NCI-H2107 treated with DMSO at 0.1 percent for 48 hours (cell line): ENCODE data around the gene RPL3.

Experiments
- DNase-seq: peaks from one replicate; lab custom pipeline; 2025; ENCODE audit not compliant: unreplicated experiment; lab: John Stamatoyannopoulos, UW

Gene RPL3

DNA sequence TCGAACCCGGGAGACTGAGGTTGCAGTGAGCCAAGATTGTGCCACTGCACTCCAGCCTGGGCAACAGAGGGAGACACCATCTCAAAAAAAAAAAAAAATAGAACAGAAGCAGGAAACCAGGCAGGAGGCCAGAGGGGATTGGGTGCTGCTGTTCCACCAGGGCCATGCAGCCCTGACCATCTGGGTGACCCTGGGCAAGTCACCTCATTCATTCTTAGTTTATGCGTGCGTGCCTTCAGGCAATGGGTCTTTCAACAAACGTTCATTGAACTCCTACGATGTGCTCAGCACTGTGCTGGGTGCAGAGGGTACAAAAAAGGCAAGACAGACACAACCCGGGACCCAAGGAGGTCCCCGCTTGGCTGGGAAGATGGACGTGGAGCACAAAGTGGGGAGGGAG lies 18.3 kb downstream of the RPL3 start:
- DNase-seq = no peak

DNA sequence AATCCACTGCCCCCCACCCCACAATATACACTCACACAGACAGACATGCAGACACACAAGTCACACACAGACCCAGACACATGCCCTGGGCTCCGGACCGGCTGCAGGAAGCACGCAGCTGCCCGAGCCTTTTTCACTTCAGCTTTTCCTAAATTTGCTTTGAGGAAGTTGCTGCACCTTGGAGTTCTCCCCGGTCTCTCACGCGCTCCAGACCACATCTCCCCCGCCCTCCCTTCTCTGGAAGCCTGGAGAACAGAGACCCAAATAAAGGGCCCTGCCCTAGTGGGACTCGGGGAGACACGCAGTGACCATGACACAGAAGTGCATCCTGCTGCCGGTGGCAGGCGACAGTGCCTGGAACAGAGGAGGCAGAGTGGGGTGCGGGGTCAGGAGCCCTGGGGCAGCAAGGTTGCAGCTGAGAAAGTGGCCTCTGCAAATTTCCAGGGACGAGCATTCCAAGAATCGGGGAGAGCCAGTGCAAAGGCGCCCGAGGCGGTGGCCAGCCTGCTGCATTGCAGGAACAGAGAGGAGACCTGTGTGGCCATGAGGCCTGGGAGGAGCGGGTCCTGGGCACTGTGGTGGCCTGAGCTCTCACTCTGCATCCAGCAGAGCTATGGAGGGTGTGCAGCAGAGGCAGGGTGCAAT lies 19.1 kb downstream of the RPL3 start:
- DNase-seq = no peak

DNA sequence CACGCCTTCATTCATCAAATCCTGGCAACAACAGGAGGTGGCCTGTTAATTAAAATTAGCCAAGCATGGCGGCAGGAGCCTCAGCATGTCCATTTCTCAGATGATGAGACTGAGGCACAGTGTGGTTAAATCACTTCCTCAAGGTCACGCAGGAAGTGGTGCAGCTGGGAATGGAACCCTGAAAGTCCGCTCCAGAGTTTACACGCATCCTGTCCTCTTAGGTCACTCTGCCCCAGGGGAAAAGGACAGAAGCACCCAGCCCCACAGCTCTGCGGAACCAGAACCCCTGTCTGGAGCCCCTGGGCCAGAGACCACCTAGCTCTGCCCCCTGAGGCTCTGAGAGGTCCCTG lies 19.6 kb downstream of the RPL3 start:
- no peak for DNase-seq

DNA sequence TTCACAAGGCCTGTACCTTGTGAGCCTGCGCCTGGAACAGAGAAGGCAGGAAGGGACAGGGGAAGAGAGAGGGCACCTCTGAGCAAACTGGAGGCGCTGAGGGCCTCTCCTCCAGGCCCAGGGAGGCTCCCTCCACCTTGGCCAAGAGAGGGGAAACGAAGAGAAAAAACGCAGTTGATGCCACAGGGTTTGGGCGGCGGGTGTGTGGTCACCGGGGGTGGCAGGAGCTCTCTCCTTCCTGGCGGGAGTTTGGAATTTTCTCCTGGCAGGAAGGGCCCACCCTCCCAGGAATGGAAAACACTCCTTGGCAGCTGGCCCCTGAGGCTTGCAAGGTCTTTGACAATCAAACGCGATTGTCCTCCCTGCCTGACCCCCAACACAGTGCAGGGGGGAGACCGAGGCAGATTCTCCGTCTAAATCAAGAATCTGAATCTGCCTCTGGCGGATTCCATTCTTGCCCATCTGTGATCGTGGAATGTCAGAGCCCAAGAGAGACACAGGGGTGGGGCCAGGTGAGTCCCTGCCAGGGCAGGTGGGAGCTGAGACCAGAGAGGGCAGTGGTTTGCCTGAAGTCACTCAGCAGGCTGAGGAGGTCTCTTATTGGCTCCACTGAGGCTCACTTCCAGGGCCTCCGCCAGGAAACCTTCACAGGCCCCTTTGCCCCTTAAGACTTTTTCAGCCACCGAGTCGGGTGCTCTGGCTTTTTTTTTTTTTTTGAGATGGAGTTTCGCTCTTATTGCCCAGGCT lies 21.0 kb downstream of the RPL3 start:
- no peak for DNase-seq

DNA sequence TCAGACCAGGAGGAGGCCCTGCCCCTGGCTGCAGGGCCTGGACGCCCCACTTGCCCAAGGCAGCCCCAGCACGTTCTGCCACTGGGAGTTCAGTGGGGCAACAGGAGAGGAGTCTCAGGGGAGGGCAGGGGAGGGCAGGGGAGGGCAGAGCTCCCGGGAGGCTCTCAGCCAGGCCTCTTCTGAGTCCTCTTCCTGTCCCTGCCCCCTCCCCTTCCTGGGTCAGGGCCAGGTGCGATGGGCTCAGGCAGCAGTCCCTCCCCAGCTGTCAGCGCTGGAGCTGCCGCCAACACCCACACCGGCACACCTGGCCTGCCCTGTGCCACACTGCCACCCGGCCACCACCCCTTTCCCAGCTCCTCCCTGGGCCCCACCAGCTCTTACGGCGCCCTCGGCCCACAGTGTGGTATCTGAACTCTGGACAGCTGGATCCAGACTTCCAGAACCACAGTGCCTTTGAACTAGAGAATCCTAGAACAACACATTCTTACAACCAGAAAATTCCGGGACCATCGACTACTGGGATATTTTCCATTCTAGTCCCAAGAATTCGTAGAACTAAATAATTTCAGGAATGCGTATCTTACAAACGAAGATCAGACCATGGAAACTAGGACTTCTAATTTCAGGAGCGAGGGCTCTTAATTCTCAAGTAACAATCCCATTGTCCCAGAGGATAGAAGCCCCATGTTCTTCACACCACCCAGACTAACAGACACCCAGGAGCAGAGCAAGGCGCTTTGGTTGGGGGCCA lies 21.8 kb downstream of the RPL3 start:
- peak; percentile 28 for DNase-seq

DNA sequence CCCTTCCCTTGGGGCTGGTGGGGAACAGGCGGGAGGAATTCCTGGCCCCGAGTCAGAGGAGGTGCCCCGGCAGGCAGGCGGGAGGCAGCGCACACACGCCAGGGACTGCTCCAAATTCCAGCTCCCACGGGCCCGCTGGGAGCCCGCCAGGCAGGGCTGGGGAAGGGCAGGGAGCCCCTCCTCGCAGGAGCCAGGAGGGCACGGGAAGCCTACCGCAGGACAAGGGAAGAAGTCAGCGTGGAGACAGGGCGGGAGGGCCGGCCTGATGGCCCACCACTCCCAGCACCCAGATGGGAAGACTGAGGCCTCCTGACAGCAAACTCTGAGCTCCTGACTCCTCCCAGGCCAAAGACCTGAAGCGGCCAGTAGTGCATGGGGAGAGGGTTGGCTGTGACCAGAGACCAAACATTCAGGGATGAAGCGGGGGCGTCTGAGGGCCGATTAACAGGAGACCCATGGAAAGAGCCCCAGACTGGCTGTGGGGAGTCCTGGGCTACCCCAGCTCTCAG lies 22.4 kb downstream of the RPL3 start:
- no peak for DNase-seq

DNA sequence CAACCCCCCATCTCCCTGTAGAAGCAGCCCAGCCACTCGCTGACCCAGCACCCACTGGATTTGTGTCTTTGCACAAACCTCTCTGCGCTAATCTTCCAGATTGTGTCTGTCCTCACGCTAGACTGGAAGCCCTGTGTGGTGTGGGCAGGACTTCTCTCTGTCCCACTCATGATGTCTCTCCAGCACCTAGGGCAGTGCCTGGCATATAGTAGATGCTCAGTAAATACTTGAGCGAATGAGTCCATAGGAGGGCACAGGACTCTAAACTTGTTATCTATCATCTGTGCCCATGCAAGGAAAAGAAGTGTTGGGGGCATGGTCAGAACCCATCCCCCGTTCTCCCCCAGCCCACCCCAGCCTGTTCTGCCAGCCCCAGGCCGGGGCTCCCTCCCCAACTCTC lies 22.9 kb downstream of the RPL3 start:
- no peak for DNase-seq

DNA sequence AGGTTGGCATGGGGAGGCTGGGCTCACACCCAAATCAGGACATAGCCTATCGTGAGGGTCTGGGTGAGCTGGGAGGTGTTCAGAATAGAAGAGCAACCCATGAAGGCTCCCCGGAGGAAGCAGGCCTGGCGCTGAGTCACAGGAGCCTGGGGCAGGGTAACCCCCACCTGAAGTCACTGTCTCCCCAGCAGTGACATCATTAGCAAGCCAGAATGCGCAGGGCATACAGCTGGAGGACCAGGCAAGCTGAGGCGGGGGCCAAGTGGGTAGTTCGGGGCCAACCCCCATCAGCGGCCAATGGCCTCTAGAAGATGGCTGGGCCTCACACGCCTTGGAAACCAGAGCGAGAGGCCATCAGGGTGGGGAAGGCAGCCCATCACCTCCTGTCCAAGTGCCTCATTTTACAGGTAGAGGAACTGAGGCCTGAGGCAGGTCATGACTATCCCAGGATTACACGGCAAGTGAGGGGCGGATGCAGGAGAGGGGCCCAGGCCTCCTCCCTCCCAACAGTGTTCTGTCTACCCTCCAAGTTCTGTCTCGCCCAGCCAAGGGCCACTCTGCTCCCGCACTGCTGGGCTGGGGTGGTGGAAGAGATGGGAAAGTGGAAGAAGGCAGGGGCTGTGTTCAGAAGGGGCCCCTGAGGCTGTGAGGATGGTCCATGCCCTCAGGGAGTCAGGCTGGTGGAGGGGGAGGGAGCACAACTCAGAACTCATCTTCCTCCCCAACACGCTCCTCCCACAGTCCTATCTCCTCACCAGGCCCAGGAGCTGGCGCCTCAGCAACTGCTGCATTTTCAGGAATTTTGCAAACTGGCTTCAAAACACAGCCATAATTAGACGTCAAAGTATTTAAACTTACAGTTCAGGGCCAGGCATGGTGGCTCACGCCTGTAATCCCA lies 24.6 kb downstream of the RPL3 start:
- DNase-seq = no peak

DNA sequence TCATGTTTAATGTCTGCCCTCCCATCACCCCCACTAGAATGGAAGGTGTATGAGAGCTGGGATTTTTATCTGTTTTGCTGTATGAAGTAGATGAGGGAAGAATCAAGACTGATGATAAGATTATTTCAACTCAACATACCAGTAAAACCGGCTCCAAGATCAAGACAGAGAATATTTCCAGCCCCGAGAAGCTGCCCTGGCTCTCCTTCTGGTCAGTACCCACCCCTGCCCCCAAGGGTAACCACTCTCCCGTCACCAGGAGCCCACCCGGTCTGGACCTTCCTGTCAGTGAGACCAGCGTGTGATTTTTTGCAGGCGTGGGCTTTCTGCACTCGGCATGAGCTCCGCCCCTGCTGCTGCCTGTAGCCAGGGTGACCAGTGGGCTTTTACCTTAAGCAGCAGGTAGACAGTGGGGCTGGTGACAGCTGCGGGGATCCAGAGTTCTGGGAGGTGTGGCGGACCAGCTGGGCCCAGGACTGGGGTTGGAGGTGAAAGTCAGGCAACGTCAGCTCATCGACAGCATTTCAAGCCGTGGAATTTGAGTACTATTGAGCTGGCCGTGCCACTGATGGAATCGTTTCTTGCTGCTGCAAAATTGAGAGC lies 25.6 kb downstream of the RPL3 start:
- no peak for DNase-seq

DNA sequence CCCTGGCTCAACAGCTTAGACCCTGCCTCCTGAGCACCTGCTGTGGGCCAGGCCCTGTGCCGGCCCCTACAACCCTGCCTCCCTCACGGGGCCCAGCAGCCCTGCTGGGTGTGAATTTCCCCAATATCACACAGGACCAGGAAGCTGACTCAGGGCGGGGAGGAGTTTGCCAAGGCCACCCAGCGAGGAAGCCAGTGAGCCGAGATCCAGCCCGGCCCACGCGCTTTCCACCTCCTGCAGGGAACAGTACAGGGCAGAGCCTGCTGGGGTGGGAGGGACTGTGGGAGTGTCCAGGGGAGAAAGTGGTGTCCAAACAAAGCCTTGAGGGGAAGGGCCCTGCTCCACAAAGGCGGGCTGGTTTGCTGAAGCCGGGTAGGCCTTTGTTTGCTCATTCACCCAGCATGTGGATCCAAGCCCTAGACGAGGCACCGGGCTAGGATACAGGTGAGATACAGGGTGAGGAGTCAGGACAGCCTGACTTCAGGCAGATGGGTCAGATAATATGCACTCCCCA lies 26.8 kb downstream of the RPL3 start:
- no peak for DNase-seq

DNA sequence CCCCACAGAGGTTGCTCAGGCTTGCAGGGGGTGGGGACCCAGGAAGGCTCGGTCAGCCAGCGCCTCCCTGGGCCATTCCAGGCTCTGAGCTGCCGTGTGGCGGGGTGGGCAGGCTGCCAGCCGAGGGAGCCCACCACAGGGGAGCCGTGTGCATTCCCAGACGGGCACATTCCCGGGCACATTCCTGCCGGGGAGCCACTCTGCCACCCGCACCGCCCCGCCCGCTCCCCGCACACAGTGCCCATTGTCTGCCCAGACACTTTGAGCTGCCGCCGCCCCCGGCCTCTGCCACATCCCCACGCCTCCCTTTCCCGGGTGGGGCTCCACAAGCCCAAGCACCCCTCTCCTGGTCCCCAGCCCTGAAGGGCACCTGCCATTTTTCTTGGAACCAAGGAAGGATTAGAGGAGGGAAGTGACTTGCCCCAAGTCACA lies 27.4 kb downstream of the RPL3 start:
- no peak for DNase-seq

DNA sequence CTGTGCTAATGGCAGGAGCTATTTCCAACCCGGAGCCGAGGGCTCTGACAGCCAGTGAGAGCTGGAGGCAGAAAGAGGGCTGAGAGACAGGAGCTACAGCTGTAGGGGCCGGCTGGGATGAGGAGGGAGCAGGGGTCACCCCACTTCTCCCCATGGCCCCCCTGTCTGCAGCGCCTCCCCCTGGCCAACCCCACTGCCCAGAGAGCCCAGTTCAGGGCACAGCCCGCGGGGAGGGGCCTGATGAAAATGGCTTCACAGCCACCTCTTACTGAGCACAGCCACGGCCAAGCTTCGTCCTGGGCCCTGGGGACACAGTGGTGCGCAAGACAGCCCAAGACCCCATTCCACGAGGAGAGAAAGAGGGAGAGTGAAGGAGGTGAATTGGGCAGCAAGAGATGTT lies 27.9 kb downstream of the RPL3 start:
- no peak for DNase-seq

DNA sequence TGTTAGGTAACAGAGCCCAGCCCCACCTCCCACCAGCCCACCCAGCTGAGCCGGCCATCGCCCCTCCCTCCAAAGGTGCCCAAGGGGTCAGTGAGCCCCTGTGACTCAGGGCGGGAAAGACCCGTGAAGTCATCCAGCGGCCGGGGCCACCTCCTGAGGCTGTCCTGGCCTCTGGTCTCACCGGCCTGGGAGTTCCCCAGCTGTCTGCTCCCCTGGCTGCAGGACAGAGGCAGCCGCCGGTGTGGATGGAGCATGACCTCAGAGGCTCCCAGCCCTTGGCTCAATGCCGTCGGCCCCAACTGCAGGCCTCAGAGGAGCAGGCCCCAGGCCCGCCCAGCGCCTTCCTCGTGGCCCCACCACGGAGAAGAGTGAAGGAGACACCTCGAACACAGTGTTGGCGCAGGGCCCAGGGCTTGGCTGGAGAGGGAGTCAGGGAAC lies 28.7 kb downstream of the RPL3 start:
- no peak for DNase-seq

DNA sequence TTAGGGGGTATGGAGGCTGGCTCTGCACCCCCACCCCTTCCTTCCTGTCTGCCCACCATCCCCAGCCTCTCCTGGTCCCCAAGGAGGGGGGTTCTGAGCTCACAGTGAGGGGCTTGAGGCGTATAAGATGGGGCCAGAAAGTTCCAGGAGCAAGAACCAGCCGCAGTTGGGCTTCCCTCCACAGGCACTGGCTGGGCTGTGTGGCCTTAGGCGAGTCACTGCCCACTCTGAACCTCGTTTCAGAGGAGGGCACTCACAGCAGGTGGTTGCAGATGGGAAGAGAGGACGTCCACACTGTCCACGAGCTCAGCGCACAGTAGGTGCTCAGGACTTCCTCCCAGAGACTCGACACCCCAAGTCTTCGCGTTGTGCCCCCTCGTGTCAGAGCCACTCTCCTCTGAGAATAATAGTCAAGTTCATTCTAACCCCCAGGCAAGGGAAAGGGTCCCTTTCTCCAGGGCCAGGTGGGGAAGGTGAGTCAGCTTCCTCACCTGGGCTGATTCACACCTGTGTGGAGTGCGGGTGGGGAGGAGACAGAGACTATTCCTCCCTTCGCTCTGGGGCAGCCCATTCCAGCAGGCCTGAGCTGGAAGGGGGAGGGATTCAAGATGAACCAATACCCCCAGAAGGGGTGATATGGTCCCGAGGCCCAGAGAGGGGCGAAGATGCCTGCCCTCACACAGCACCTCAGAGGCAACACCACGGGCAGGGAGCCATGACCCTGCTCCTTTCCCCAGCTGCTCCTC lies 29.3 kb downstream of the RPL3 start:
- DNase-seq = no peak

DNA sequence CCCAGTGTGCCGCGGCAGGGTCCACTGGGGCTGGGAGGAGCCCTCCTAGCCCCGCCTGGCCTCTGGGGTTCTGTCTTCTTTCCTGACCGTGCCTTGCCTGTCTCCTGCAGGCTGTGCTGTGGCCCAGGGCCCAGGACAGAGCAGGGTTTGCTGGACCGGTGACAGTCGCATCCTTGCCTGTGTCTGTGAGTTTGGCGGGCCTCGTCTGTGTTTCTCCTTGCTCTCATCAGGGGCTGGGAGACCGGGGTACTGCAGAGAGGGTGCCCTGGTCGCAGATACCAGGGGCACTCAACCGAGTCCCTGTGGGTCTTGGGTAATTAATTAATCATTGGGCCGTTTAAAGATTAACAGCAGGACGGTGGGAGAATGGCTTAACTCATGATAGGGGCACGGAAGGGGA lies 29.9 kb downstream of the RPL3 start:
- DNase-seq = no peak

DNA sequence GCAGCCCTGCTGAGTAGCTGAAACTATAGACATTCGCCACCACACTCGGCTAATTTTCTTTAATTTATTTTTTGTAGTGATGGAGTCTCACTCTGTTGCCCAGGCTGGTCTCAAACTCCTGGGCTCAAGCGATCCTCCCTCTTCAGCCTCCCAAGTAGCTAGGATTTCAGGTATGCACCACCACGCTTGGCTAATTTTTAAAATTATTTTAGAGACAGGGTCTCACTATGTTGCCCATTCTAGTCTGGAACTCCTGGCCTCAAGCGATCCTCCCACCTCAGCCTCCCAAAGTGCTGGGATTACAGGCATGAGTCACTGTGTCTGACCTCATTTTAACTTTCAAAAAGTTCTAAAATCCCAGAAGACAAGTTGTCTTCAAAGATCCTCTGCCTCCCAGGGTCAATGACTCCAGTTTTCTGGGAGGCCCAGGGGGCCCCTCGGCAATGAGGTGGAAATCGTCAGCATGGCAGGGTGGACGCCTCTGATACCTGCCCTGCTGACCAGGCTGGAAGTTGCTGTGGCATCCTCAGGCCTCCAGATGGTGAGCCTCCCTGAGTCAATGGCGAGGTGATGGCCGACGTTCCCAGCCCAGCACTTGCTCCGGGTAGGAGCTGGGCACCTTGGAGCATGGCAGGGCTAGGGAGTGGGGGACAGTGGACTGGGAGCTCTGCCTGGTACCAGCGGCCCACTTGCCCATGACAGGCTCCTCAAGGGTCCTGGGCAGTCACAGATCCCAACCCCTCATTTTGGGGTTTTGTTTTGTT lies 31.1 kb downstream of the RPL3 start:
- no peak for DNase-seq

DNA sequence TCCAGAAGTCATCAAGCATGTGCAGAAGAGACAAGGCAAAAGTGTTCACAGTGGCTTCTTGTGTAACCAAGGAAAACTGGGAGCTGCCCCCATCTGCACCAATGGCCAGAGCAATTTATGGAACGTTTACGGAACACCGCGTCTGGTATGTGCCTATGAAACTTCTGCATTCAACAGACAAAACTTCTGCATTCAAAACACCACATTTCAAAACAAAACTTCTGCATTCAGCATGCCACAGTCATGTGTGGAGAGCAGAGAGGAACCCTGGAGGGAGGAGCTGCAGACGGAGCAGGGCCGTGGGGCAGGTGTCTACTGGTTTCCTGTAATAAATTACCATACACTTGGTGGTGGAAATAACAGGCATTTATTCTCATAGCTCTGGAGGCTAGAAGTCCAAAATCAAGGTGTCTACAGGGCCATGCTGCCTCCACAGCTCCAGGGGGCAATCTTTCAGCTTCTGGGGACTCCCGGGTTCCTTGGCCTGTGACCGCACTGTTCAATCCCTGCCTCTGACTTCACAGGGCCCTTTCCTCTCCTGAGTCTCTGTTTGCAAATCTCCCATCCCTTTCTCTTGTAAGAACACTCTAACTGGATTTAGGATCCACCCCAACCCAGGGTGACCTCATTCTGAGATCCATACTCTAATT lies 32.2 kb downstream of the RPL3 start:
- no peak for DNase-seq

DNA sequence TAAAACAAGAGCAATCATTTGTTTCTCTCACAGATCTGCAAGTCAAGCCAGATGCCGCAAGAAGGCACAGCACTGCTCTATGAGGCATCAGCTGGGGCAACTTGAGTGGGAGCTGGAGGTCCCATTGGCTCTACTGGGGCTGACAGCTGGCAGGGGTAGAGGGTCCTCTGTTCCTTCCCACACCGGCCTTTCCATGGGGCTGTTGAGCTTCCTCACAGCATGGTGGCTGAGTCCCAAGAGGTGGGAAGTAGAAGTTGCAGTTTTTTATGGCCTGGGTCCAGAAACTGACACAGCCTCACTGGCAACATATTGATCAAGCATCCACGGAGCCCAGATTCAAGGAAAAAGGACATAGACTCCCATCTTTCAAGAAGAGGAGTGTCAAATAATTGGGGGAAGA lies 34.4 kb downstream of the RPL3 start:
- DNase-seq = no peak
